ENCODE data around the gene HIGD1B. TPM values are rescaled to one million over a fixed set of nuclear protein-coding genes. Genes with fewer than 3 reads are reported as not detected.

The HIGD1B gene
- total and polyA plus RNA-seq, 2 of the 13 experiments (the other 11 are each of a cell fraction or from before 2014, with no cell fraction given), result not detected

GRCh38 chr17:44832805-44833204, 14.9 kb upstream of the HIGD1B start (continued):
- TF ChIP-seq, protein P1, sequence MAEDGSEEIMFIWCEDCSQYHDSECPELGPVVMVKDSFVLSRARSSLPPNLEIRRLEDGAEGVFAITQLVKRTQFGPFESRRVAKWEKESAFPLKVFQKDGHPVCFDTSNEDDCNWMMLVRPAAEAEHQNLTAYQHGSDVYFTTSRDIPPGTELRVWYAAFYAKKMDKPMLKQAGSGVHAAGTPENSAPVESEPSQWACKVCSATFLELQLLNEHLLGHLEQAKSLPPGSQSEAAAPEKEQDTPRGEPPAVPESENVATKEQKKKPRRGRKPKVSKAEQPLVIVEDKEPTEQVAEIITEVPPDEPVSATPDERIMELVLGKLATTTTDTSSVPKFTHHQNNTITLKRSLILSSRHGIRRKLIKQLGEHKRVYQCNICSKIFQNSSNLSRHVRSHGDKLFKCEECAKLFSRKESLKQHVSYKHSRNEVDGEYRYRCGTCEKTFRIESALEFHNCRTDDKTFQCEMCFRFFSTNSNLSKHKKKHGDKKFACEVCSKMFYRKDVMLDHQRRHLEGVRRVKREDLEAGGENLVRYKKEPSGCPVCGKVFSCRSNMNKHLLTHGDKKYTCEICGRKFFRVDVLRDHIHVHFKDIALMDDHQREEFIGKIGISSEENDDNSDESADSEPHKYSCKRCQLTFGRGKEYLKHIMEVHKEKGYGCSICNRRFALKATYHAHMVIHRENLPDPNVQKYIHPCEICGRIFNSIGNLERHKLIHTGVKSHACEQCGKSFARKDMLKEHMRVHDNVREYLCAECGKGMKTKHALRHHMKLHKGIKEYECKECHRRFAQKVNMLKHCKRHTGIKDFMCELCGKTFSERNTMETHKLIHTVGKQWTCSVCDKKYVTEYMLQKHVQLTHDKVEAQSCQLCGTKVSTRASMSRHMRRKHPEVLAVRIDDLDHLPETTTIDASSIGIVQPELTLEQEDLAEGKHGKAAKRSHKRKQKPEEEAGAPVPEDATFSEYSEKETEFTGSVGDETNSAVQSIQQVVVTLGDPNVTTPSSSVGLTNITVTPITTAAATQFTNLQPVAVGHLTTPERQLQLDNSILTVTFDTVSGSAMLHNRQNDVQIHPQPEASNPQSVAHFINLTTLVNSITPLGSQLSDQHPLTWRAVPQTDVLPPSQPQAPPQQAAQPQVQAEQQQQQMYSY (CRISPR knock-in tag; IDR thresholded peaks at IDR 0.05), result no peak
- TF ChIP-seq THAP8 (CRISPR knock-in tag; IDR thresholded peaks at IDR 0.05; ENCODE audit: borderline replicate concordance) (no peak), ZNF607 (CRISPR knock-in tag; IDR thresholded peaks at IDR 0.05; ENCODE audit: borderline replicate concordance) (no peak), TMF1 (CRISPR knock-in tag; IDR thresholded peaks at IDR 0.05; ENCODE audit: low read depth) (no peak), BCL6 (CRISPR knock-in tag; IDR thresholded peaks at IDR 0.05) (no peak), FOXK2 (IDR thresholded peaks at IDR 0.05) (no peak), ZFP36L2 (CRISPR knock-in tag; IDR thresholded peaks at IDR 0.05) (no peak), YY1 (IDR thresholded peaks at IDR 0.05; ENCODE audit: insufficient read depth, insufficient replicate concordance, low read depth, low read length) (no peak), ZNF138 (CRISPR knock-in tag; IDR thresholded peaks at IDR 0.05; ENCODE audit: low read depth) (no peak), HNF4G (IDR thresholded peaks at IDR 0.05; ENCODE audit: borderline replicate concordance, low read depth, low read length) (no peak), HNF4G (CRISPR knock-in tag; IDR thresholded peaks at IDR 0.05; ENCODE audit: borderline replicate concordance, low read depth) (no peak)
- TF ChIP-seq, protein P2, sequence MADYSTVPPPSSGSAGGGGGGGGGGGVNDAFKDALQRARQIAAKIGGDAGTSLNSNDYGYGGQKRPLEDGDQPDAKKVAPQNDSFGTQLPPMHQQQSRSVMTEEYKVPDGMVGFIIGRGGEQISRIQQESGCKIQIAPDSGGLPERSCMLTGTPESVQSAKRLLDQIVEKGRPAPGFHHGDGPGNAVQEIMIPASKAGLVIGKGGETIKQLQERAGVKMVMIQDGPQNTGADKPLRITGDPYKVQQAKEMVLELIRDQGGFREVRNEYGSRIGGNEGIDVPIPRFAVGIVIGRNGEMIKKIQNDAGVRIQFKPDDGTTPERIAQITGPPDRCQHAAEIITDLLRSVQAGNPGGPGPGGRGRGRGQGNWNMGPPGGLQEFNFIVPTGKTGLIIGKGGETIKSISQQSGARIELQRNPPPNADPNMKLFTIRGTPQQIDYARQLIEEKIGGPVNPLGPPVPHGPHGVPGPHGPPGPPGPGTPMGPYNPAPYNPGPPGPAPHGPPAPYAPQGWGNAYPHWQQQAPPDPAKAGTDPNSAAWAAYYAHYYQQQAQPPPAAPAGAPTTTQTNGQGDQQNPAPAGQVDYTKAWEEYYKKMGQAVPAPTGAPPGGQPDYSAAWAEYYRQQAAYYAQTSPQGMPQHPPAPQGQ (CRISPR knock-in tag; IDR thresholded peaks at IDR 0.05; ENCODE audit: borderline replicate concordance), result no peak

Data from HepG2 (cell line).